Trophoblast cell (in vitro differentiated cells and primary cell): ENCODE measurements around the gene DTWD2.
"Not testable (repeated sequence)": the region's sequence is repeated elsewhere in the genome, so short reads cannot be mapped to it uniquely, and the experiment has no call there.

Experiments used
- DNase-seq, 2 donors: peaks; one replicate each; pipeline ENCODE4 v3.0.0-alpha.2; 2016
- H2AFZ ChIP-seq: 2 replicates; pipeline ENCODE4 v1.6.1; 2013; ENCODE audit warnings: low read length, moderate library complexity, mild to moderate bottlenecking; ENCODE audit not compliant: insufficient read depth, poor library complexity
- H2AK5ac ChIP-seq: 2 replicates; pipeline ENCODE4 v1.6.1; 2013; ENCODE audit warnings: mild to moderate bottlenecking, low read length
- H2BK120ac ChIP-seq: 2 replicates; pipeline ENCODE4 v1.6.1; 2013; ENCODE audit warnings: low read length, mild to moderate bottlenecking, moderate library complexity; ENCODE audit not compliant: insufficient read depth, poor library complexity
- H2BK12ac ChIP-seq: 2 replicates; pipeline ENCODE4 v1.6.1; 2013; ENCODE audit warnings: mild to moderate bottlenecking, low read length, moderate library complexity
- H2BK5ac ChIP-seq: 2 replicates; pipeline ENCODE4 v1.6.1; 2013; ENCODE audit warnings: low read length, low read depth, moderate library complexity, mild to moderate bottlenecking; ENCODE audit not compliant: poor library complexity
- H3K14ac ChIP-seq: 2 replicates; pipeline ENCODE4 v1.6.1; 2013; ENCODE audit warnings: mild to moderate bottlenecking, low read length
- H3K18ac ChIP-seq: 2 replicates; pipeline ENCODE4 v1.6.1; 2013; ENCODE audit warnings: mild to moderate bottlenecking, low read length
- H3K23ac ChIP-seq: 2 replicates; pipeline ENCODE4 v1.6.1; 2013; ENCODE audit warnings: low read length
- H3K27ac ChIP-seq: 2 replicates; pipeline ENCODE4 v1.5.1; 2013; ENCODE audit warnings: low read depth, mild to moderate bottlenecking, inconsistent platforms, low read length, moderate library complexity
- H3K27me3 ChIP-seq: 2 replicates; pipeline ENCODE4 v1.6.1; 2013; ENCODE audit warnings: inconsistent platforms, mild to moderate bottlenecking, low read length, moderate library complexity; ENCODE audit not compliant: insufficient read depth
- H3K36me3 ChIP-seq, 2 experiments: 1 replicate in 1 of 2; 2 replicates in 1 of 2; pipeline ENCODE4 v1.6.1; 2013; ENCODE audit warnings: low read length in 2 of 2, mild to moderate bottlenecking in 2 of 2, moderate library complexity in 1 of 2; ENCODE audit not compliant: insufficient read depth in 2 of 2, control insufficient read depth in 1 of 2
- H3K4ac ChIP-seq: 2 replicates; pipeline ENCODE4 v1.6.1; 2013; ENCODE audit warnings: low read depth, mild to moderate bottlenecking, low read length, moderate library complexity
- H3K4me1 ChIP-seq, 2 experiments: 1 replicate in 1 of 2; 2 replicates in 1 of 2; pipeline ENCODE4 v1.6.1; 2013; ENCODE audit warnings: low read length in 2 of 2, mild to moderate bottlenecking in 2 of 2, moderate library complexity in 1 of 2; ENCODE audit not compliant: insufficient read depth in 2 of 2, control insufficient read depth in 1 of 2
- H3K4me2 ChIP-seq: 2 replicates; pipeline ENCODE4 v1.6.1; 2013; ENCODE audit warnings: inconsistent platforms, mild to moderate bottlenecking, low read length, moderate library complexity
- H3K4me3 ChIP-seq: 2 replicates; pipeline ENCODE4 v1.5.1; 2013; ENCODE audit warnings: mild to moderate bottlenecking, low read depth, low read length, inconsistent platforms
- H3K79me1 ChIP-seq: one replicate; pipeline ENCODE4 v1.6.1; 2013; ENCODE audit warnings: low read length
- H3K79me2 ChIP-seq: 2 replicates; pipeline ENCODE4 v1.6.1; 2013; ENCODE audit warnings: low read length, mild to moderate bottlenecking; ENCODE audit not compliant: control insufficient read depth, insufficient read depth, poor library complexity
- H3K9ac ChIP-seq: 2 replicates; pipeline ENCODE4 v1.6.1; 2013; ENCODE audit warnings: mild to moderate bottlenecking, low read length
- H3K9me3 ChIP-seq: 2 replicates; pipeline ENCODE4 v1.6.1; 2013; ENCODE audit warnings: low read depth, mild to moderate bottlenecking, control low read depth, inconsistent platforms, low read length; ENCODE audit not compliant: insufficient read depth
- H4K12ac ChIP-seq: 2 replicates; pipeline ENCODE4 v1.6.1; 2013; ENCODE audit warnings: low read depth, mild to moderate bottlenecking, low read length, moderate library complexity
- H4K8ac ChIP-seq: 2 replicates; pipeline ENCODE4 v1.6.1; 2013; ENCODE audit warnings: low read depth, mild to moderate bottlenecking, low read length, moderate library complexity
- H4K91ac ChIP-seq: one replicate; pipeline ENCODE4 v1.6.1; 2013; ENCODE audit warnings: low read depth, mild to moderate bottlenecking, low read length, moderate library complexity
- WGBS: extraction: QIAGEN DNeasy Blood & Tissue Kit; methylation state at CpG from one replicate; pipeline ENCODE4 v1.1.7; 2013; ENCODE audit warnings: missing lambda C conversion rate; ENCODE audit not compliant: insufficient read length, insufficient coverage; ENCODE audit errors: extremely low coverage; 5-methylcytosine and 5-hydroxymethylcytosine counted together

Gene DTWD2

DNA sequence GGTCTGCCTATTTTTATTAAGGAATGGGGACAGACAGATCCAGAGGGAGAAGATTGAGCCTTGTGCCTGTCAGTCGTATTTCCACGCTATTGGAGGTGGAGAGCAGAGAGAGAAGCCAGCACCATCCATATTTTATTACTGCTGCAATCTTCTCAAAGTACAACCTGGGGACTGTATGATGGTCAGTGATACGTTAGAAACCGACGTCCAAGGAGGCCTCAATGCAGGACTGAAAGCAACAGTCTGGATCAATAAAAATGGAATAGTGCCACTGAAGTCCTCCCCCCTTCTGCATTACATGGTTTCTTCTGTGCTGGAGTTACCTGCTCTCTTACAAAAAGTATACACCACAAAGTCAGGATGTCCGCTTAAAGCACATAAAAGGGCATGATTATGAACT is 21.9 kb upstream of the DTWD2 start:
- no CpG with 5 or more reads among the region's 6 CpGs for WGBS
- Histone ChIP-seq H4K91ac (no peak overlapping the region), H3K9me3 (no peaks in the 10 kb centered on the region), H2AK5ac (no peak overlapping the region), H3K4me2 (no peak overlapping the region), H3K4me3 (no peak overlapping the region), H3K9ac (peak overlapping the region; percentile 56), H3K79me2 (no peaks in the 10 kb centered on the region), H3K27ac (no peak overlapping the region), H4K8ac (no peak overlapping the region), H3K4me1 (no peaks in the 10 kb centered on the region), H3K23ac (no peak overlapping the region), H3K18ac (no peak overlapping the region), H2AFZ (no peak overlapping the region), H3K4ac (no peak overlapping the region), H3K79me1 (no peaks in the 10 kb centered on the region), H2BK12ac (no peak overlapping the region), H3K36me3 (no peaks in the 10 kb centered on the region), H2BK120ac (no peak overlapping the region), H2BK5ac (no peak overlapping the region), H3K27me3 (no peaks in the 10 kb centered on the region), H4K12ac (no peak overlapping the region), H3K14ac (no peak overlapping the region)
- DNase-seq, result no peak

DNA sequence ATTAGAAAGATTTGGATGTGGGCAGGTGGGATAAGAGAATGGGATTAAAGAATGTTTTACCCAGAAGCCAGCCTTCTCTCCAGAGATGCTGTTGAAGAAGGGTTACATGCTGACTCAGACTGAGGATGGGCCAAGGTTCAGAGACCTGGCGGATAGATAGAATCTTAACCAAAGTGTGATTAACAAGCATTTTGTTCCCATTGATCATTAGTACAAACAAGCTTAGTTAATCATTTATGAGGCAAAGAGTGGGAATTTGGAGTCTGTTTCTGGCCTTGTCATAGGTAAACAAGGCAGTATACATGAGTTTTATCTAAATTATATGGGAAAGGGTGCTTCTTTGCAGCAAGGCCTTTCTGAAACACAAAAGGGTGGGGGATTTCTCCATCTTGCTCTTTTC is 20.8 kb upstream of the DTWD2 start:
- Histone ChIP-seq H3K4ac (no peak overlapping the region), H2BK120ac (no peak overlapping the region), H3K9ac (no peak overlapping the region), H3K4me2 (no peak overlapping the region), H2AFZ (no peak overlapping the region), H3K27ac (no peak overlapping the region), H3K18ac (no peak overlapping the region), H2BK12ac (no peak overlapping the region), H3K4me3 (no peak overlapping the region), H3K23ac (no peak overlapping the region), H2AK5ac (no peak overlapping the region), H3K79me2 (no peaks in the 10 kb centered on the region), H3K79me1 (no peaks in the 10 kb centered on the region), H4K91ac (no peak overlapping the region), H3K14ac (no peak overlapping the region), H3K27me3 (no peaks in the 10 kb centered on the region), H3K36me3 (no peaks in the 10 kb centered on the region), H4K8ac (no peak overlapping the region), H4K12ac (no peak overlapping the region), H3K4me1 (no peaks in the 10 kb centered on the region), H2BK5ac (no peak overlapping the region), H3K9me3 (no peaks in the 10 kb centered on the region)
- no CpG with 5 or more reads among the region's 1 CpG for WGBS
- no peak for DNase-seq

DNA sequence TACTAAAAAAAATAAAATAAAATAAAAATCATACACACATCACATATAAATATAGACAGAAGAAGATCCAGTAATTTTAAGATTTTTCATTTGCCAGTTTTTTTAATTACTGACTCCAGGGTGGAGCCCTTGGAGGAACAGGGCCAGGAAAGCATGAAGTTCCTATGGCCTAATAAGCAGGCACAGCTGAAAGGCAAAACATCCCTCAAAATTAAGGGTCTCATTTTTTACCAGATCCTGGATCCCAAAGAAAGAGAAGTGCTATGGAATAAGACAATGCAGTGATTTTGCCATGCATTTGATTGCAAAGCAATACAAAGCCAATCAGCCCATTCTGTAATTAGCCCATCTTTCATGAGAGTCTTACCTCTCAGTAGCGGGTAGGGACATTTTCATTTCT is 11.3 kb upstream of the DTWD2 start:
- Histone ChIP-seq H3K36me3 (no peaks in the 10 kb centered on the region), H3K9me3 (peaks cover 4% of the 10 kb centered on the region), H3K4ac (no peak overlapping the region), H4K12ac (no peak overlapping the region), H3K4me3 (no peak overlapping the region), H3K14ac (no peak overlapping the region), H3K79me2 (no peaks in the 10 kb centered on the region), H2AFZ (no peak overlapping the region), H2AK5ac (no peak overlapping the region), H4K91ac (no peak overlapping the region), H3K4me2 (no peak overlapping the region), H3K79me1 (no peaks in the 10 kb centered on the region), H2BK5ac (no peak overlapping the region), H3K18ac (no peak overlapping the region), H3K4me1 (no peaks in the 10 kb centered on the region), H2BK120ac (no peak overlapping the region), H2BK12ac (no peak overlapping the region), H3K9ac (no peak overlapping the region), H3K27ac (no peak overlapping the region), H3K23ac (no peak overlapping the region), H4K8ac (no peak overlapping the region), H3K27me3 (no peaks in the 10 kb centered on the region)
- no CpG with 5 or more reads among the region's 1 CpG for WGBS
- DNase-seq, result no peak

DNA sequence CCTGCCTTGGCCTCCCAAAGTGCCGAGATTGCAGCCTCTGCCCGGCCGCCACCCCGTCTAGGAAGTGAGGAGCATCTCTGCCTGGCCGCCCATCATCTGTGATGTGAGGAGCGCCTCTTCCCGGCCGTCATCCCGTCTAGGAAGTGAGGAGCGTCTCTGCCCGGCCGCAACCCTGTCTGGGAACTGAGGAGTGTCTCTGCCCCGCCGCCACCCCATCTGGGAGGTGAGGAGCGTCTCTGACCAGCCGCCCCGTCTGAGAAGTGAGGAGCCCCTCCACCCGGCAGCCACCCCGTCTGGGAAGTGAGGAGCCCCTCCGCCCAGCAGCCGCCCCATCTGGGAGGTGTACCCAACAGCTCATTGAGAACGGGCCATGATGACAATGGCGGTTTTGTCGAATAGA is 10.5 kb upstream of the DTWD2 start:
- H3K27ac ChIP-seq, result not testable (repeated sequence)

More for the DNA sequence above, 10.5 kb upstream of the DTWD2 start:
- not testable (repeated sequence) for H3K9ac ChIP-seq, H3K23ac ChIP-seq, H3K14ac ChIP-seq, H4K91ac ChIP-seq, H3K4ac ChIP-seq, H2BK12ac ChIP-seq, H2BK120ac ChIP-seq, H2AK5ac ChIP-seq, H3K27me3 ChIP-seq, H4K8ac ChIP-seq, H2AFZ ChIP-seq, DNase-seq, H3K4me1 ChIP-seq, H2BK5ac ChIP-seq, H3K79me1 ChIP-seq, H3K4me3 ChIP-seq, H3K36me3 ChIP-seq, H3K9me3 ChIP-seq, H3K18ac ChIP-seq, H3K4me2 ChIP-seq, H3K79me2 ChIP-seq, H4K12ac ChIP-seq
- WGBS, result no CpG with 5 or more reads among the region's 24 CpGs
